Stimulated activated CD8-positive, alpha-beta memory T cell treated with anti-CD3 and anti-CD28 coated beads, Interleukin-4, amount 100 ng/mL, for 24 hours (primary cell): Measurements from ENCODE around the gene LMBR1.
"Not testable (repeated sequence)": the region's sequence is repeated elsewhere in the genome, so short reads cannot be mapped to it uniquely, and the experiment has no call there.

Experiments
- DNase-seq: peaks from one replicate; pipeline ENCODE4 v3.0.0-alpha.2; 2020; ENCODE audit warnings: low read depth

The LMBR1 gene

GRCh38 chr7:156892821-156893706, at the start of gene LMBR1:
Gene LMBR1, minus strand, starts transcription at chr7:156893183. Its CDS starts 190 bp downstream, at chr7:156892993.
- DNase-seq: peak; percentile 90

GRCh38 chr7:156942708-156943090, 49.7 kb upstream of the LMBR1 start:
- no peak for DNase-seq

GRCh38 chr7:156941393-156942182, 48.6 kb upstream of the LMBR1 start:
- no peak for DNase-seq

- no peak for DNase-seq
Observed at GRCh38 chr7:156940421-156941122, 47.6 kb upstream of the LMBR1 start.

GRCh38 chr7:156936766-156937165, 43.8 kb upstream of the LMBR1 start:
- DNase-seq: not testable (repeated sequence)

- DNase-seq: no peak
Observed at GRCh38 chr7:156935250-156935649, 42.3 kb upstream of the LMBR1 start.

GRCh38 chr7:156932006-156932405, 39.0 kb upstream of the LMBR1 start:
- no peak for DNase-seq

- no peak for DNase-seq
Observed at GRCh38 chr7:156929789-156930539, 37.0 kb upstream of the LMBR1 start.

- DNase-seq: no peak
Observed at GRCh38 chr7:156928406-156928747, 35.4 kb upstream of the LMBR1 start.

- no peak for DNase-seq
Observed at GRCh38 chr7:156927571-156928405, 34.8 kb upstream of the LMBR1 start.

GRCh38 chr7:156925821-156926220, 32.8 kb upstream of the LMBR1 start:
- not testable (repeated sequence) for DNase-seq

GRCh38 chr7:156922304-156922703, 29.3 kb upstream of the LMBR1 start:
- not testable (repeated sequence) for DNase-seq

GRCh38 chr7:156920487-156921373, 27.7 kb upstream of the LMBR1 start:
- not testable (repeated sequence) for DNase-seq

- DNase-seq: no peak
Observed at GRCh38 chr7:156920076-156920475, 27.1 kb upstream of the LMBR1 start.

- no peak for DNase-seq
Observed at GRCh38 chr7:156919132-156919713, 26.2 kb upstream of the LMBR1 start.

- DNase-seq: no peak
Observed at GRCh38 chr7:156918635-156919034, 25.7 kb upstream of the LMBR1 start.

- DNase-seq: not testable (repeated sequence)
Observed at GRCh38 chr7:156909574-156910252, 16.7 kb upstream of the LMBR1 start.

GRCh38 chr7:156907656-156908055, 14.7 kb upstream of the LMBR1 start:
- DNase-seq: no peak

GRCh38 chr7:156906200-156906649, 13.2 kb upstream of the LMBR1 start:
- no peak for DNase-seq
